AG04449 (cell line): ENCODE results near the gene OXLD1.

Experiments
- CTCF ChIA-PET: fragments of 350-600 bp; formaldehyde crosslinking; extraction: SDS; loops from one replicate; lab custom pipeline; 2021; ENCODE audit warnings: antibody characterized with exemption; lab: Yijun Ruan, JAX
- POLR2A ChIA-PET: fragments of 400-600, 350-600 bp; formaldehyde crosslinking; extraction: SDS; loops from one replicate; lab custom pipeline; 2020; ENCODE audit warnings: antibody characterized with exemption, inconsistent platforms; lab: Yijun Ruan, JAX
- DNase-seq: peaks from one replicate; pipeline ENCODE4 v3.0.0-alpha.2; 2010; ENCODE audit warnings: low read depth, low spot score
- H3K4me3 ChIP-seq: 2 replicates; pipeline ENCODE4 v1.5.1; 2011; ENCODE audit warnings: low read depth, mild to moderate bottlenecking, control low read depth, low read length
- TF ChIP-seq, protein P1 (sequence below): IDR thresholded peaks from one replicate; pipeline ENCODE4 v1.5.1; 2011; ENCODE audit warnings: mild to moderate bottlenecking, moderate library complexity, low read length, control low read depth, inconsistent platforms; ENCODE audit not compliant: insufficient read depth; ENCODE audit errors: missing control alignments

Gene OXLD1

DNA sequence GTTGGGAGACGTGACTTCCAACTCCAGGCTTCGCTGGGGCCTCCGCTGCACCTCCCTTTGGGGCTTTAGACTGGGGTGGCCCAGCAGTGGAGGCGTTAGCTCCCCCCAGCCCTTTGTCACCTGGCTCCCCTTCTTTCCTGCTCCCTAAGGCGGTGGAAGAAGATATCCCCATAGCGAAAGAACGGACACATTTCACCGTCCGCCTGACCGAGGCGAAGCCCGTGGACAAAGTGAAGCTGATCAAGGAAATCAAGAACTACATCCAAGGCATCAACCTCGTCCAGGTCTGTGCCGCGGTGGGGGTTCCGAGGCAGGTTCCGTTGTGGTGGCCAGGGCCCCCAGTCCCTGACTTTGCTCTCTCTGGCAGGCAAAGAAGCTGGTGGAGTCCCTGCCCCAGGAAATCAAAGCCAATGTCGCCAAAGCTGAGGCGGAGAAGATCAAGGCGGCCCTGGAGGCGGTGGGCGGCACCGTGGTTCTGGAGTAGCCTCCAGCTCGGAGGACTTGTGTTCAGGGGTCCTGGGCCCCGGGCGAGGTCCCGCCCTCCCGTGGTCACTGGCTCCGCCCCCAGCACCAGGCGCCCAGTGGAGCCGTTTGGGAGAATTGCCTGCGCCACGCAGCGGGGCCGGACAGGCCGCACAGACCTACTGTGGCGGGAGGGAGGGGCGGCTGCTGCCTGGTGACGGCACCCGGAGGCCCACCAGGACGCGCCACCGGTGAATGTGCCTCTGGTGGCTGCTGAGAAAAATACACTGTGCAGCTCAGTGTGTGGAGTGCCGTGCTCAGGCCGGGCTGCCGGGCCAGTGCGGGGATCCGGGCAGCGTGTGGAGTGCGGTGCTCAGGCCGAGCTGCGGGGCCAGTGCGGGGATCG lies 40.6 kb upstream of the OXLD1 start:
- ChIA-PET POLR2A (no interaction called here), CTCF (no interaction called here)
- no peak overlapping the region for H3K4me3 ChIP-seq
- DNase-seq = no peak
- TF ChIP-seq, protein P1, sequence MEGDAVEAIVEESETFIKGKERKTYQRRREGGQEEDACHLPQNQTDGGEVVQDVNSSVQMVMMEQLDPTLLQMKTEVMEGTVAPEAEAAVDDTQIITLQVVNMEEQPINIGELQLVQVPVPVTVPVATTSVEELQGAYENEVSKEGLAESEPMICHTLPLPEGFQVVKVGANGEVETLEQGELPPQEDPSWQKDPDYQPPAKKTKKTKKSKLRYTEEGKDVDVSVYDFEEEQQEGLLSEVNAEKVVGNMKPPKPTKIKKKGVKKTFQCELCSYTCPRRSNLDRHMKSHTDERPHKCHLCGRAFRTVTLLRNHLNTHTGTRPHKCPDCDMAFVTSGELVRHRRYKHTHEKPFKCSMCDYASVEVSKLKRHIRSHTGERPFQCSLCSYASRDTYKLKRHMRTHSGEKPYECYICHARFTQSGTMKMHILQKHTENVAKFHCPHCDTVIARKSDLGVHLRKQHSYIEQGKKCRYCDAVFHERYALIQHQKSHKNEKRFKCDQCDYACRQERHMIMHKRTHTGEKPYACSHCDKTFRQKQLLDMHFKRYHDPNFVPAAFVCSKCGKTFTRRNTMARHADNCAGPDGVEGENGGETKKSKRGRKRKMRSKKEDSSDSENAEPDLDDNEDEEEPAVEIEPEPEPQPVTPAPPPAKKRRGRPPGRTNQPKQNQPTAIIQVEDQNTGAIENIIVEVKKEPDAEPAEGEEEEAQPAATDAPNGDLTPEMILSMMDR = no peak

DNA sequence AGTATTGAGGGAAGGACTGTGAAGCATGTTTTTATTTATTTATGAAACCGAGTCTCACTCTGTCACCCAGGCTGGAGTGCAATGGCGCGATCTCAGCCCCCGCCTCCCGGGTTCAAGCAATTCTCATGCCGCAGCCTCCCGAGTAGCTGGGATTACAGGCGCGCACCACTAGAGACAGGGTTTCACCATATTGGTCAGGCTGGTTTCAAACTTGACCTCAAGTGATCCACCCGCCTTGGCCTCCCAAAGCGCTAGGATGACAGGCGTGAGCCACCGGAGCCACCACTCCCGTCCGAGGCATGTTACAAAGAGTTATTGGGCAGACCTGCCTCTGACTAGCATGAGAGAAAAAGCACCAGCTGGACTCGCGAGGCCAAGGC lies 39.8 kb upstream of the OXLD1 start:
- CTCF ChIA-PET = interaction anchor here (0.8 kb wide), 1 partner anchor 27 kb away, joined by 3 read pairs; no protein-coding TSS in a partner anchor

DNA sequence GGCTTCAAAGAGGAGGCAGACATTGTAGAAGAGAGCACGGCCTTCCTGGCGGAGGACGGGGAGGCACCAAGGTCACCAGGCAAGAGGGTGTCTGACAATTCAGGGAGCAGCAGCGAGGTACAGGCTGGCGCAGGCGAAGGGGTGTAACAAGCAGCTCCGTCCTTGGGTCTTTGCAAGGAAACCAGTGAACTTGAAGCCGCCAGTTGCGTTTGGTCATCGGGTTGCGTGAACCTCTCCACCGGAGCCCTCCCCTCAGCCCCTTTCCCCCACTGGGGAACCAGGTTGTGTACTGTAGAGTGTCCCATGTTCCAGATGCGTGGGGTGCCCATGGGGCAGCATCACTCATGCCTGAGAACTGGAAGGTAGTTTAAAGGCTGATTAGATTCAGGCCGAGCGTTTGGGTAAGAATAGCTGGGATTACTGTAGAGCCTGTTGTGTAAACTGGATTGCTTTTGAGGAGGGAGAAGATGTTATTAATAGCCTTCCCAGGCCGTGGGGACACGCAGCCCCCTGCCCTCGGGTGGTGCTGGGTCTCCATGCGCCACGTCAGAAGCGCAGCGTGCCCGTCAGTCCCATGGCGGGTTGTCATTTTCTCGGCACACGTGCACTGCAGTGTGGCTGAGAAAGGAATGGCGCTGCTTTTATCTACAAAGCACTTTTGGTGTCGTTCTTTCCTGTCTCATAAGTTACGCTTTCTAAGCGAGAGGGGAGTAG lies 39.3 kb upstream of the OXLD1 start:
- DNase-seq = no peak
- ChIA-PET POLR2A (no interaction called here), CTCF (interaction anchor here (0.8 to 1.5 kb wide), 2 partner anchors 26 to 105 kb away, joined by 3 read pairs; no protein-coding TSS in a partner anchor)
- TF ChIP-seq, protein P1 = no peak
- H3K4me3 ChIP-seq = no peak overlapping the region

More for the DNA sequence above, 39.8 kb upstream of the OXLD1 start:
- POLR2A ChIA-PET = no interaction called here
- H3K4me3 ChIP-seq = no peak overlapping the region
- TF ChIP-seq, protein P1 = no peak
- DNase-seq = no peak

DNA sequence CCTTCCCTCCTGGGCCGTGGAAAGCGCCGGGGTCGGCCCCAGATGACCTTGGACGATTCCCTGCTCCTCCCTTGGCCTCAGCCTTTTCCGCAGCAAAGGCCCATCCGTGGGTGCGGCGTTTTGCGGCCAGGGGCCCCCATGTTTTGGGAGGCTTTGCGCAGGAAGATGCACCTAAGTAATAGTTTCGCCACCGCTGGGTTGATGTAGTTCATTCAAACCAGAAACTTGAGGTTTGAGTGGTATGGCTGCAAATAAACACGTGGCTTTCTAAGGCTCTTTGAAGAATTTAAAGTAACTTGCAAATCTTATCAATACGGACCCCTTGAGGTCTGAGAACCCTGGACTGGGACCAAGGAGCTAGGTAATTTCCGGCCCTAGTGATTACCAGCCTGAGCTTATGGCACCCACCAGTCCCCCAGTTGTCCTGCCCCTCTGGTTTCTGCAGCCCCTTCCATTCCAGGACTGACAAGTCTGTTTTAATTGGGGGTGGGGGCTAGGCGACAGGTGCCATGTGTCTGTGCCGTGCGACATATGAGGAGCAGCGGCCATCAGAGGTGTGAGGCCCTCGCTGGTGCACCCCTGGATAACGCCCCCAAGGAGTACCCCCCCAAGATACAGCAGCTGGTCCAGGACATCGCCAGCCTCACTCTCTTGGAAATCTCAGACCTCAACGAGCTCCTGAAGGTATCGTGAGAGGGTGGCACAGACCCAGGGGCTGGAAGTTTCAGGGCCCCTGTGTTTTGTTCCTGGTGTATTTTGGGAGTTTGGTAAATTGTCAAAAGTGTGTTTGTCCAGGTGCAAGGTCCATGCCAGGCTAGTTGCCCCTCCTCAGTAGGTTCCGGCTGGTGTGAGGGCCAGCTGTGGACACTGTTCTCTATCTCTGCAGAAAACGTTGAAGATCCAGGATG lies 37.6 kb upstream of the OXLD1 start:
- CTCF ChIA-PET = interaction anchor here (1.0 to 1.5 kb wide), 3 partner anchors 9 to 103 kb away, joined by 3 to 5 read pairs (median 3); no protein-coding TSS in a partner anchor
- POLR2A ChIA-PET = interaction anchor here (0.6 to 1.9 kb wide), 7 partner anchors 8 to 197 kb away, joined by 3 to 26 read pairs (median 4); partner anchors contain the start of genes ARL16, HGS and SLC25A10
- peak overlapping the region; percentile 86 for H3K4me3 ChIP-seq
- no peak for DNase-seq
- TF ChIP-seq, protein P1 = no peak

DNA sequence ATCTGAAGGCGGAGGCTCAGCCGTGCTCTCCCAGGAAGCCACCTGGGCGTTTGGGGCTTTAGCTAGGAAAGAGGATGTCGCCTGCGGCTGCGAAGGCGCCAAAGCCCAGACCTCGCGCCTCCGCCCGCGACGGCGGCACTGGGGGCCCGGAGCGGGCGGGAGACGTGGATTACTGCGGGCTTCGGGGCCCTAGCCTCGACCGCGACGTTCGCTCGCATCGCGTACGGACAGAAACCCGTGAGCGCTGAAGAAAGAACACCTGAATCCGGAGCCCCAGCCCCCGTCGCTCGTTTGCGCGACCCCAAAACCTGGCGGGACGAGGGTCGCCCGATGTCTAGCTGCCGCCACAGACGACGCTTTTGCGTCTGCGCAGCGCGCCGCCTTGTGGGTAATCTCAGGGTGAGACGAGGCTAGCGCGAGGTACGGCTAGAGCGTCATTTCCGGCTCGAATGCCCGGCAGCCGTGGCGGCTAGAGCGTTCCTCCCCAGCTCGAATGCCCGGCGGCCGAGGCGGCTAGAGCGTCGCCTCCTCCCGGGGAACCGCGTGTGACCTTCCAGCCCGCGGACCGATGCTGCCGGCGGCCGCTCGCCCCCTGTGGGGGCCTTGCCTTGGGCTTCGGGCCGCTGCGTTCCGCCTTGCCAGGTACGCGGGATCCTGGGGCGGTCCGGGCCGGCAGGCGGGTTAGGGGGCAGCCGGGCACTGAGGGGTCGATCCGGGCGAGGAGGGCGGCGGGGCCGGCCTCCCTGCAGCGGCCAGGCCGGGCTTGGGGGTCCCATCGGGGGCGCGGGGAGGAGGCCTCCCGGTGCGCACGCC lies 36.7 kb upstream of the OXLD1 start, which contains the start of gene MRPL12:
MRPL12 (plus strand) TSS at position 434 of the 813 bp plus-strand sequence; CDS start at position 569, 135 bp downstream.
- ChIA-PET POLR2A (interaction anchor here (0.6 to 1.9 kb wide), 7 partner anchors 9 to 196 kb away, joined by 3 to 26 read pairs (median 4); partner anchors contain the start of genes ARL16, HGS and SLC25A10), CTCF (interaction anchor here (1.1 to 1.3 kb wide), 2 partner anchors 23 to 28 kb away, joined by 3 to 5 read pairs; no protein-coding TSS in a partner anchor)
- DNase-seq = peak; percentile 33
- peak within 1 kb of the TSS; percentile 86 for H3K4me3 ChIP-seq
- TF ChIP-seq, protein P1 = peak; percentile 12
